HG02759 (cell line): Measurements from ENCODE around the gene CHMP4B.

Source experiments
- ATAC-seq: cut with Tn5 transposase; IDR thresholded peaks from one replicate; pipeline ENCODE4 v1.9.1; 2021; ENCODE audit warnings: mild to moderate bottlenecking, moderate library complexity; ENCODE audit not compliant: unreplicated experiment

The CHMP4B gene

GRCh38 chr20:33859751-33860150 is 48.6 kb downstream of the CHMP4B start:
- peak; percentile 8 for ATAC-seq

GRCh38 chr20:33861458-33861857 is 50.3 kb downstream of the CHMP4B start:
- no peak for ATAC-seq

GRCh38 chr20:33862709-33863403 is 51.7 kb downstream of the CHMP4B start:
- ATAC-seq: no peak

- no peak for ATAC-seq
Measured at GRCh38 chr20:33863440-33864323, 52.5 kb downstream of the CHMP4B start.

GRCh38 chr20:33864324-33864963 is 53.3 kb downstream of the CHMP4B start:
- no peak for ATAC-seq

GRCh38 chr20:33865761-33866370 is 54.7 kb downstream of the CHMP4B start:
- no peak for ATAC-seq

GRCh38 chr20:33866398-33867100 is 55.4 kb downstream of the CHMP4B start:
- no peak for ATAC-seq

- no peak for ATAC-seq
Measured at GRCh38 chr20:33868042-33868441, 56.9 kb downstream of the CHMP4B start.

GRCh38 chr20:33868595-33868994 is 57.4 kb downstream of the CHMP4B start:
- no peak for ATAC-seq

- ATAC-seq: no peak
Measured at GRCh38 chr20:33869283-33869682, 58.1 kb downstream of the CHMP4B start.

- no peak for ATAC-seq
Measured at GRCh38 chr20:33871362-33871761, 60.2 kb downstream of the CHMP4B start.

GRCh38 chr20:33874129-33874528 is 63.0 kb downstream of the CHMP4B start:
- ATAC-seq: no peak

- ATAC-seq: peak; percentile 78
Measured at GRCh38 chr20:33875055-33875454, 63.9 kb downstream of the CHMP4B start.

GRCh38 chr20:33875534-33876026 is 64.4 kb downstream of the CHMP4B start:
- ATAC-seq: no peak

GRCh38 chr20:33878583-33878982 is 67.4 kb downstream of the CHMP4B start:
- no peak for ATAC-seq

GRCh38 chr20:33880396-33880795 is 69.2 kb downstream of the CHMP4B start:
- ATAC-seq: no peak

GRCh38 chr20:33881989-33882388 is 70.8 kb downstream of the CHMP4B start:
- ATAC-seq: no peak

- no peak for ATAC-seq
Measured at GRCh38 chr20:33882481-33882880, 71.3 kb downstream of the CHMP4B start.

GRCh38 chr20:33883164-33883563 is 72.0 kb downstream of the CHMP4B start:
- ATAC-seq: peak; percentile 91

GRCh38 chr20:33884633-33885032 is 73.5 kb downstream of the CHMP4B start:
- no peak for ATAC-seq
